K562 (cell line): Measurements from ENCODE around the gene YARS1. TPM values are rescaled to one million over a fixed set of nuclear protein-coding genes. Genes with fewer than 3 reads are reported as not detected.

ENCODE experiments used
- ATAC-seq: fragments of 200-7000 bp; cut with Tn5 transposase; 3 replicates; pipeline ENCODE4 v1.9.1; 2020; ENCODE audit warnings: moderate library complexity
- BruUV-seq: library from RNA; stranded (reverse); fragments of 400-500 nt; replicated peaks from 2 replicates; lab custom pipeline; 2021; lab: Mats Ljungman, UMichigan
- CTCF ChIA-PET: fragments of 300-600 bp; formaldehyde crosslinking; extraction: SDS; loops from one replicate; lab custom pipeline; 2021; ENCODE audit warnings: low intra/inter-chr PET ratio; lab: Yijun Ruan, JAX
- POLR2A ChIA-PET: fragments of 300-600, 350-650 bp; sonication (Branson Sonifier 250); formaldehyde crosslinking; extraction: SDS; loops from one replicate; lab custom pipeline; 2021; ENCODE audit warnings: antibody characterized with exemption, inconsistent platforms; lab: Yijun Ruan, JAX
- DNase-seq, 4 experiments: peaks; one replicate each; pipeline versions ENCODE4 v3.0.0 to v3.0.0-alpha.2; 2011 to 2018; ENCODE audit warnings: low spot score in 3 of 4, mixed read lengths in 3 of 4; ENCODE audit errors: extremely low read depth in 1 of 4
- FAIRE-seq: peaks from 2 replicates; lab custom pipeline; 2011; peaks lifted over from hg19 to GRCh38; lab: Jason Lieb, UNC
- H2AFZ ChIP-seq: 2 replicates; pipeline ENCODE4 v1.6.0; 2011; ENCODE audit warnings: low read depth, low read length, control low read depth, inconsistent platforms
- H3K27ac ChIP-seq: fragments of 200-600 bp; 3 replicates; pipeline ENCODE4 v1.8.0; 2011; ENCODE audit warnings: low read depth, mild to moderate bottlenecking, control low read depth, inconsistent platforms, low read length, moderate library complexity, mixed read lengths; ENCODE audit errors: extremely low read depth
- H3K27me3 ChIP-seq, 2 experiments: fragments of 300-600 bp in 1 of 2; 2 replicates in 1 of 2; 3 replicates in 1 of 2; pipeline versions ENCODE4 v1.6.0 to v1.8.0; 2011; ENCODE audit warnings: inconsistent platforms in 2 of 2, low read length in 2 of 2, mild to moderate bottlenecking in 1 of 2, mixed read lengths in 1 of 2, moderate library complexity in 1 of 2; ENCODE audit not compliant: control insufficient read depth in 2 of 2, insufficient read depth in 2 of 2
- H3K36me3 ChIP-seq: fragments of 300-600 bp; 3 replicates; pipeline ENCODE4 v1.8.0; 2011; ENCODE audit warnings: mild to moderate bottlenecking, low read length, inconsistent platforms; ENCODE audit not compliant: control insufficient read depth, insufficient read depth
- H3K4me1 ChIP-seq, 2 experiments: fragments of 200-600 bp in 1 of 2; replicated peaks in 1 of 2; 2 replicates in 1 of 2; 3 replicates in 1 of 2; pipeline versions ENCODE4 v1.5.1 to v1.8.0; 2011; ENCODE audit warnings: inconsistent platforms in 2 of 2, low read length in 2 of 2, mild to moderate bottlenecking in 1 of 2, mixed read lengths in 1 of 2, moderate library complexity in 1 of 2; ENCODE audit not compliant: control insufficient read depth in 2 of 2, insufficient read depth in 2 of 2
- H3K4me2 ChIP-seq: 2 replicates; pipeline ENCODE4 v1.6.1; 2011; ENCODE audit warnings: low read length, control low read depth, inconsistent platforms, mixed read lengths; ENCODE audit not compliant: insufficient read depth
- H3K4me3 ChIP-seq: fragments of 200-600 bp; sonication (generic), shearing (Covaris generic); 2 replicates; pipeline ENCODE4 v1.5.1; 2016; ENCODE audit warnings: control low read depth, inconsistent platforms
- H3K79me2 ChIP-seq: fragments of 200-600 bp; 3 replicates; pipeline ENCODE4 v1.8.0; 2011; ENCODE audit warnings: low read length, inconsistent platforms; ENCODE audit not compliant: control insufficient read depth, insufficient read depth
- H3K9ac ChIP-seq, 2 experiments: 2 replicates each; pipeline versions ENCODE4 v1.6.0 to v1.6.1; 2011; ENCODE audit warnings: low read depth in 2 of 2, low read length in 2 of 2, control low read depth in 1 of 2, inconsistent platforms in 1 of 2, mild to moderate bottlenecking in 1 of 2, mixed read lengths in 1 of 2; ENCODE audit not compliant: insufficient read depth in 1 of 2
- H3K9me1 ChIP-seq: one replicate; pipeline ENCODE4 v1.6.0; 2011; ENCODE audit warnings: inconsistent platforms, mild to moderate bottlenecking, low read length, moderate library complexity; ENCODE audit not compliant: control insufficient read depth, insufficient read depth
- H3K9me3 ChIP-seq: replicated peaks from 2 replicates; pipeline ENCODE4 v1.5.1; 2011; ENCODE audit warnings: low read depth, low read length, inconsistent platforms; ENCODE audit not compliant: control insufficient read depth, insufficient read depth
- H4K20me1 ChIP-seq: replicated peaks from 2 replicates; pipeline ENCODE4 v1.6.1; 2011; ENCODE audit warnings: low read length, inconsistent platforms, mixed read lengths; ENCODE audit not compliant: control insufficient read depth, insufficient read depth
- FOXK2 ChIP-seq, 2 experiments: fragments of 450-650 bp; IDR thresholded peaks in 1 of 2; conservative IDR thresholded peaks in 1 of 2; 2 replicates each; pipeline ENCODE4 v1.6.1; 2016; ENCODE audit warnings: low read depth in 2 of 2, mild to moderate bottlenecking in 1 of 2
- KAT7 ChIP-seq: sonication (generic); formaldehyde crosslinking; IDR thresholded peaks from 2 replicates; pipeline ENCODE4 v1.8.0; 2022; ENCODE audit warnings: missing genetic modification reagents, mild to moderate bottlenecking, borderline replicate concordance
- NFIX ChIP-seq: fragments of 250-450 bp; sonication (Bioruptor Pico); IDR thresholded peaks from 2 replicates; pipeline ENCODE4 v1.4.0; 2020; ENCODE audit warnings: low read depth, mild to moderate bottlenecking, moderate library complexity
- RBBP5 ChIP-seq: fragments of 200-600 bp; sonication (generic); IDR thresholded peaks from 2 replicates; pipeline ENCODE4 v1.6.1; 2012; ENCODE audit warnings: borderline replicate concordance, mild to moderate bottlenecking, low read length, control low read depth, inconsistent platforms; ENCODE audit not compliant: insufficient read depth, poor library complexity, severe bottlenecking
- SIN3A ChIP-seq, 2 experiments: fragments of 150-350 bp in 1 of 2; IDR thresholded peaks; 2 replicates each; pipeline ENCODE4 v1.6.1; 2011 to 2016; ENCODE audit warnings: borderline replicate concordance in 2 of 2, low read depth in 2 of 2, low read length in 2 of 2, mild to moderate bottlenecking in 2 of 2, moderate library complexity in 2 of 2; ENCODE audit not compliant: control insufficient read depth in 1 of 2
- SMAD1 ChIP-seq: fragments of 150-350 bp; IDR thresholded peaks from 2 replicates; pipeline ENCODE4 v1.6.1; 2014; ENCODE audit warnings: low read length, low read depth; ENCODE audit not compliant: partially characterized antibody
- ZNF124 ChIP-seq: sonication (generic); formaldehyde crosslinking; IDR thresholded peaks from 2 replicates; pipeline ENCODE4 v1.8.1; 2022; ENCODE audit warnings: missing genetic modification reagents
- ZNF696 ChIP-seq: fragments of 250-450 bp; sonication (Bioruptor Pico); conservative IDR thresholded peaks from 2 replicates; pipeline ENCODE4 v1.4.0; 2020; ENCODE audit warnings: mild to moderate bottlenecking, moderate library complexity
- WGBS: fragments of 100-300 bp; shearing (Covaris generic); methylation state at CpG from one replicate; pipeline ENCODE4 v1.1.6; 2016; ENCODE audit warnings: low coverage, mixed read lengths; ENCODE audit not compliant: insufficient coverage; ENCODE audit errors: missing lambda C conversion rate; 5-methylcytosine and 5-hydroxymethylcytosine counted together
- in situ Hi-C: fragments of 300-500 bp; cut with MboI; formaldehyde crosslinking; loops from 4 replicates; pipeline ENCODE4 v1.15.0; 2018; ENCODE audit warnings: inconsistent platforms, mixed read lengths
- intact Hi-C: fragments of 100-400 bp; cut with micrococcal nuclease; formaldehyde crosslinking; loops from 2 replicates; pipeline ENCODE4 v1.14.2; 2022
- polyA plus RNA-seq, 8 experiments: library from polyadenylated mRNA; depleted of rRNA in 4 of 8; stranded (reverse) in 5 of 8; unstranded in 3 of 8; fragments of >200 nt; fragmentation: Nextera tagmentation in 2 of 8; fragmentation: Illumina TruSeq in 1 of 8; extraction: Ambion mirVana in 2 of 8; extraction: Trizol in 1 of 8; gene quantifications; 2 replicates each; pipeline versions ENCODE4 v1.2.1 to v1.2.3, GENCODE V29; 2011 to 2014; ENCODE audit warnings: inconsistent platforms in 1 of 8, missing spikeins in 1 of 8
- total RNA-seq, 7 experiments: library from RNA; depleted of rRNA in 6 of 7; stranded (reverse); fragments of >200 nt in 6 of 7; fragmentation: Illumina TruSeq in 2 of 7; extraction: Trizol in 2 of 7; gene quantifications; 2 replicates each; pipeline versions ENCODE4 v1.2.1 to v1.2.3, GENCODE V29; 2011 to 2021; ENCODE audit warnings: low replicate concordance in 1 of 7
- TF ChIP-seq, protein P1 (sequence below), 2 experiments: fragments of 250-450 bp in 1 of 2; fragments of 450-650 bp in 1 of 2; sonication (Bioruptor Pico) in 1 of 2; IDR thresholded peaks; 2 replicates each; pipeline versions ENCODE4 v1.6.1 to v1.8.0; 2016 to 2021; ENCODE audit warnings: mild to moderate bottlenecking in 2 of 2, moderate library complexity in 2 of 2, missing compliant biosample characterization in 1 of 2, missing genetic modification characterization in 1 of 2
- TF ChIP-seq, protein P2 (sequence below): sonication (generic); formaldehyde crosslinking; IDR thresholded peaks from 2 replicates; pipeline ENCODE4 v1.4.0; 2020; ENCODE audit warnings: mild to moderate bottlenecking, missing genetic modification reagents
- TF ChIP-seq, protein P3 (sequence below): fragments of 450-650 bp; IDR thresholded peaks from 2 replicates; pipeline ENCODE4 v1.6.1; 2017; ENCODE audit warnings: antibody characterized with exemption, mild to moderate bottlenecking

The YARS1 gene
- total and polyA plus RNA-seq, 9 of the 15 experiments (the other 6 are each of a cell fraction or from before 2014, with no cell fraction given): 66.2 to 336 (median 201) TPM

DNA sequence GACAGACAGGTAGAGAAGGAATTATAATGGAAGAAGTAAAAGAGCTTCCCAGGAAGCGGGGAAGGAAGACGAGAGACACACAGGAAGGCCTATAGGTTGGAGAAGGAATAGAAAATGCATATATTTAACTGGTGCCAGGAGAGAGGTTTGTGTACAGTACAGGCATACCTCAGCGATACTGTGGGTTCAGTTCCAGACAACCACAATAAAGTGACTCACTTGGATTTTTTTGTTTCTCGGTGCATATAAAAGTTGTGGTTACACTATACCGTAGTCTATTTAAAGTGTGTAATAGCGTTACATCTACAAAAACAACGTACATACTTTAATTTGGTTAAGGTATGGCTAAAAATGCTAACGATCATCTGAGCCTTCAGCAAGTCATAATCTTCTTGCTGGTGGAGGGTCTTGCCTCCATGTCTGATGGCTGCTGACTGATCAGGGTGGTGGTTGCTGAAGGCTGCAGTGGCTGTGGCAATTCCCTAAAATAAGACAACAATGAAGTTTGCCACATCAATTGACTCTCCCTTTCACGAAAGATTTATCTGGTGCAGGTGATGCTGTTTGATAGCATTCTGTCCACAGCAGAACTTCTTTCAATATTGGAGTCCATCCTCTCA lies 16.0 kb downstream of the YARS1 start:
- POLR2A ChIA-PET: no interaction called here
- Histone ChIP-seq H3K27me3 (no peaks in the 10 kb centered on the region), H3K4me3 (no peak overlapping the region), H3K9me3 (no peaks in the 10 kb centered on the region), H3K4me1 (peaks cover 0 to 4% of the 10 kb centered on the region in 2 experiments; a peak in 1 of 5 replicates), H2AFZ (no peak overlapping the region), H3K27ac (no peak overlapping the region), H4K20me1 (no peaks in the 10 kb centered on the region), H3K4me2 (no peak overlapping the region), H3K36me3 (peaks cover 73% of the 10 kb centered on the region), H3K9me1 (peaks cover 3% of the 10 kb centered on the region), H3K9ac (no peak overlapping the region), H3K79me2 (peaks cover 21% of the 10 kb centered on the region)
- WGBS: 89% methylated on average over 9 of the region's 9 CpGs
- DNase-seq (no peak), ATAC-seq (no peak; the same call in 2 of the 3 replicates), FAIRE-seq (no peak)
- in situ Hi-C loops: no loop called here
- CTCF ChIA-PET: no interaction called here
- intact Hi-C loops: no loop called here
- BruUV-seq: no TSS peak
- TF ChIP-seq ZNF124 (CRISPR knock-in tag): no peak
- TF ChIP-seq, protein P1, sequence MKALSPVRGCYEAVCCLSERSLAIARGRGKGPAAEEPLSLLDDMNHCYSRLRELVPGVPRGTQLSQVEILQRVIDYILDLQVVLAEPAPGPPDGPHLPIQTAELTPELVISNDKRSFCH (CRISPR knock-in tag; IDR thresholded peaks at IDR 0.05): no peak
- TF ChIP-seq, protein P1 (tag; IDR thresholded peaks at IDR 0.05): no peak
- TF ChIP-seq SIN3A (IDR thresholded peaks at IDR 0.05; ENCODE audit: borderline replicate concordance in 2 of 2, control insufficient read depth in 1 of 2, low read depth in 2 of 2, low read length in 2 of 2): no peak
- no peak for TF ChIP-seq FOXK2 (conservative IDR thresholded peaks at IDR 0.05 in 1 of 2, IDR thresholded peaks at IDR 0.05 in 1 of 2; ENCODE audit: low read depth in 2 of 2)
- no peak for TF ChIP-seq RBBP5
- TF ChIP-seq ZNF696 (CRISPR knock-in tag): no peak
- no peak for TF ChIP-seq KAT7 (CRISPR knock-in tag)
- no peak for TF ChIP-seq SMAD1
- TF ChIP-seq, protein P2, sequence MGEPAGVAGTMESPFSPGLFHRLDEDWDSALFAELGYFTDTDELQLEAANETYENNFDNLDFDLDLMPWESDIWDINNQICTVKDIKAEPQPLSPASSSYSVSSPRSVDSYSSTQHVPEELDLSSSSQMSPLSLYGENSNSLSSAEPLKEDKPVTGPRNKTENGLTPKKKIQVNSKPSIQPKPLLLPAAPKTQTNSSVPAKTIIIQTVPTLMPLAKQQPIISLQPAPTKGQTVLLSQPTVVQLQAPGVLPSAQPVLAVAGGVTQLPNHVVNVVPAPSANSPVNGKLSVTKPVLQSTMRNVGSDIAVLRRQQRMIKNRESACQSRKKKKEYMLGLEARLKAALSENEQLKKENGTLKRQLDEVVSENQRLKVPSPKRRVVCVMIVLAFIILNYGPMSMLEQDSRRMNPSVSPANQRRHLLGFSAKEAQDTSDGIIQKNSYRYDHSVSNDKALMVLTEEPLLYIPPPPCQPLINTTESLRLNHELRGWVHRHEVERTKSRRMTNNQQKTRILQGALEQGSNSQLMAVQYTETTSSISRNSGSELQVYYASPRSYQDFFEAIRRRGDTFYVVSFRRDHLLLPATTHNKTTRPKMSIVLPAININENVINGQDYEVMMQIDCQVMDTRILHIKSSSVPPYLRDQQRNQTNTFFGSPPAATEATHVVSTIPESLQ (CRISPR knock-in tag): no peak
- no peak for TF ChIP-seq NFIX (CRISPR knock-in tag)
- TF ChIP-seq, protein P3, sequence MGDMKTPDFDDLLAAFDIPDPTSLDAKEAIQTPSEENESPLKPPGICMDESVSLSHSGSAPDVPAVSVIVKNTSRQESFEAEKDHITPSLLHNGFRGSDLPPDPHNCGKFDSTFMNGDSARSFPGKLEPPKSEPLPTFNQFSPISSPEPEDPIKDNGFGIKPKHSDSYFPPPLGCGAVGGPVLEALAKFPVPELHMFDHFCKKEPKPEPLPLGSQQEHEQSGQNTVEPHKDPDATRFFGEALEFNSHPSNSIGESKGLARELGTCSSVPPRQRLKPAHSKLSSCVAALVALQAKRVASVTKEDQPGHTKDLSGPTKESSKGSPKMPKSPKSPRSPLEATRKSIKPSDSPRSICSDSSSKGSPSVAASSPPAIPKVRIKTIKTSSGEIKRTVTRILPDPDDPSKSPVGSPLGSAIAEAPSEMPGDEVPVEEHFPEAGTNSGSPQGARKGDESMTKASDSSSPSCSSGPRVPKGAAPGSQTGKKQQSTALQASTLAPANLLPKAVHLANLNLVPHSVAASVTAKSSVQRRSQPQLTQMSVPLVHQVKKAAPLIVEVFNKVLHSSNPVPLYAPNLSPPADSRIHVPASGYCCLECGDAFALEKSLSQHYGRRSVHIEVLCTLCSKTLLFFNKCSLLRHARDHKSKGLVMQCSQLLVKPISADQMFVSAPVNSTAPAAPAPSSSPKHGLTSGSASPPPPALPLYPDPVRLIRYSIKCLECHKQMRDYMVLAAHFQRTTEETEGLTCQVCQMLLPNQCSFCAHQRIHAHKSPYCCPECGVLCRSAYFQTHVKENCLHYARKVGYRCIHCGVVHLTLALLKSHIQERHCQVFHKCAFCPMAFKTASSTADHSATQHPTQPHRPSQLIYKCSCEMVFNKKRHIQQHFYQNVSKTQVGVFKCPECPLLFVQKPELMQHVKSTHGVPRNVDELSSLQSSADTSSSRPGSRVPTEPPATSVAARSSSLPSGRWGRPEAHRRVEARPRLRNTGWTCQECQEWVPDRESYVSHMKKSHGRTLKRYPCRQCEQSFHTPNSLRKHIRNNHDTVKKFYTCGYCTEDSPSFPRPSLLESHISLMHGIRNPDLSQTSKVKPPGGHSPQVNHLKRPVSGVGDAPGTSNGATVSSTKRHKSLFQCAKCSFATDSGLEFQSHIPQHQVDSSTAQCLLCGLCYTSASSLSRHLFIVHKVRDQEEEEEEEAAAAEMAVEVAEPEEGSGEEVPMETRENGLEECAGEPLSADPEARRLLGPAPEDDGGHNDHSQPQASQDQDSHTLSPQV: no peak
